GM12874 (cell line): ENCODE measurements around the gene FOXJ3.

Source experiments
- CTCF ChIP-seq: IDR thresholded peaks from 2 replicates; pipeline ENCODE4 v1.5.1; 2011; ENCODE audit warnings: low read depth, mild to moderate bottlenecking, control low read depth, low read length, moderate library complexity; ENCODE audit not compliant: insufficient read depth

The FOXJ3 gene

GRCh38 chr1:42250164-42250563 lies 84.9 kb downstream of the FOXJ3 start:
- no peak for TF ChIP-seq CTCF

GRCh38 chr1:42240966-42241755 lies 93.9 kb downstream of the FOXJ3 start:
- no peak for TF ChIP-seq CTCF

- no peak for TF ChIP-seq CTCF
Measured at GRCh38 chr1:42239555-42239954, 95.5 kb downstream of the FOXJ3 start.

GRCh38 chr1:42239041-42239440 lies 96.0 kb downstream of the FOXJ3 start:
- no peak for TF ChIP-seq CTCF

GRCh38 chr1:42231253-42231652 lies 103.8 kb downstream of the FOXJ3 start:
- no peak for TF ChIP-seq CTCF

- no peak for TF ChIP-seq CTCF
Measured at GRCh38 chr1:42228938-42229337, 106.1 kb downstream of the FOXJ3 start.

GRCh38 chr1:42223036-42223435 lies 112.0 kb downstream of the FOXJ3 start:
- no peak for TF ChIP-seq CTCF
